Mucosa of rectum (tissue), 2 donors: ENCODE data around the gene ZNF599.

Experiments used
- H3K27ac ChIP-seq, 2 donors: one replicate each; pipeline ENCODE4 v1.7.0; 2013; ENCODE audit warnings: inconsistent platforms in 2 of 2, low read depth in 2 of 2, low read length in 2 of 2
- H3K27me3 ChIP-seq, 2 donors: one replicate each; pipeline ENCODE4 v1.7.0; 2013; ENCODE audit warnings: low read length in 2 of 2; ENCODE audit not compliant: control insufficient read depth in 2 of 2, insufficient read depth in 2 of 2
- H3K36me3 ChIP-seq, 2 donors: one replicate each; pipeline ENCODE4 v1.7.0; 2013; ENCODE audit warnings: low read length in 2 of 2; ENCODE audit not compliant: control insufficient read depth in 2 of 2, insufficient read depth in 2 of 2
- H3K4me1 ChIP-seq, 2 donors: one replicate each; pipeline ENCODE4 v1.7.0; 2013; ENCODE audit warnings: low read length in 2 of 2, mild to moderate bottlenecking in 1 of 2; ENCODE audit not compliant: control insufficient read depth in 2 of 2, insufficient read depth in 2 of 2
- H3K4me3 ChIP-seq, 2 donors: one replicate each; pipeline ENCODE4 v1.7.0; 2013; ENCODE audit warnings: low read length in 2 of 2
- H3K9ac ChIP-seq, 2 donors: one replicate each; pipeline ENCODE4 v1.7.0; 2013; ENCODE audit warnings: low read length in 2 of 2, low read depth in 1 of 2, mild to moderate bottlenecking in 1 of 2
- H3K9me3 ChIP-seq, 2 donors: one replicate each; pipeline ENCODE4 v1.7.0; 2013; ENCODE audit warnings: low read length in 2 of 2; ENCODE audit not compliant: control insufficient read depth in 2 of 2
- donor health status: healthy.
- donor health status: Normal muscosa, but diverticular disease.

Gene ZNF599

GRCh38 chr19:34788074-34788473, 15.1 kb upstream of the ZNF599 start:
- Histone ChIP-seq H3K4me1 (no peaks in the 10 kb centered on the region), H3K36me3 (no peaks in the 10 kb centered on the region), H3K9ac (no peak overlapping the region), H3K9me3 (no peaks in the 10 kb centered on the region), H3K27ac (no peak overlapping the region), H3K27me3 (no peaks in the 10 kb centered on the region), H3K4me3 (no peak overlapping the region)

GRCh38 chr19:34787059-34787824, 14.2 kb upstream of the ZNF599 start:
- H3K4me3 ChIP-seq: no peak overlapping the region
- no peaks in the 10 kb centered on the region for H3K27me3 ChIP-seq
- no peak overlapping the region for H3K27ac ChIP-seq
- H3K9me3 ChIP-seq: no peaks in the 10 kb centered on the region
- no peaks in the 10 kb centered on the region for H3K36me3 ChIP-seq
- H3K9ac ChIP-seq: no peak overlapping the region
- H3K4me1 ChIP-seq: no peaks in the 10 kb centered on the region

GRCh38 chr19:34786236-34786635, 13.2 kb upstream of the ZNF599 start:
- Histone ChIP-seq H3K9ac (no peak overlapping the region), H3K36me3 (no peaks in the 10 kb centered on the region), H3K9me3 (no peaks in the 10 kb centered on the region), H3K27me3 (no peaks in the 10 kb centered on the region), H3K4me3 (no peak overlapping the region), H3K27ac (no peak overlapping the region), H3K4me1 (no peaks in the 10 kb centered on the region)

- no peak overlapping the region for H3K27ac ChIP-seq
- no peaks in the 10 kb centered on the region for H3K27me3 ChIP-seq
- H3K9ac ChIP-seq: no peak overlapping the region
- no peaks in the 10 kb centered on the region for H3K36me3 ChIP-seq
- H3K4me1 ChIP-seq: no peaks in the 10 kb centered on the region
- no peak overlapping the region for H3K4me3 ChIP-seq
- H3K9me3 ChIP-seq: no peaks in the 10 kb centered on the region
These were observed 6.6 kb upstream of the ZNF599 start for GRCh38 chr19:34779652-34780051.

- H3K9ac ChIP-seq: no peak overlapping the region
- H3K27me3 ChIP-seq: no peaks in the 10 kb centered on the region
- H3K4me3 ChIP-seq: no peak overlapping the region
- H3K4me1 ChIP-seq: no peaks in the 10 kb centered on the region
- H3K36me3 ChIP-seq: no peaks in the 10 kb centered on the region
- H3K27ac ChIP-seq: no peak overlapping the region
- peaks cover 0 to 2% of the 10 kb centered on the region in 2 donors for H3K9me3 ChIP-seq
These were observed 5.3 kb upstream of the ZNF599 start for GRCh38 chr19:34778342-34778741.

- Histone ChIP-seq H3K4me1 (peaks cover 6 to 7% of the 10 kb centered on the region in 2 donors), H3K36me3 (no peaks in the 10 kb centered on the region), H3K9ac (no peak overlapping the region), H3K27me3 (no peaks in the 10 kb centered on the region), H3K27ac (no peak overlapping the region), H3K4me3 (no peak overlapping the region), H3K9me3 (peaks cover 0 to 2% of the 10 kb centered on the region in 2 donors)
These were observed 1.8 kb upstream of the ZNF599 start for GRCh38 chr19:34774857-34775256.

GRCh38 chr19:34773555-34773864, 495 bp upstream of the ZNF599 start:
- Histone ChIP-seq H3K4me3 (peak overlapping the region; percentile 81 to 90), H3K27me3 (no peaks in the 10 kb centered on the region), H3K27ac (no peak overlapping the region), H3K4me1 (peaks cover 6 to 7% of the 10 kb centered on the region in 2 donors), H3K9ac (no peak overlapping the region), H3K36me3 (peaks cover 1 to 7% of the 10 kb centered on the region in 2 donors), H3K9me3 (peaks cover 0 to 2% of the 10 kb centered on the region in 2 donors)

- no peak overlapping the region for H3K4me3 ChIP-seq
- H3K9me3 ChIP-seq: peaks cover 7 to 17% of the 10 kb centered on the region in 2 donors
- H3K9ac ChIP-seq: no peak overlapping the region
- peaks cover 6 to 7% of the 10 kb centered on the region in 2 donors for H3K4me1 ChIP-seq
- H3K36me3 ChIP-seq: peaks cover 33 to 39% of the 10 kb centered on the region in 2 donors
- H3K27me3 ChIP-seq: no peaks in the 10 kb centered on the region
- no peak overlapping the region for H3K27ac ChIP-seq
These were observed 5.1 kb downstream of the ZNF599 start for GRCh38 chr19:34767951-34768350.

- no peak overlapping the region for H3K27ac ChIP-seq
- H3K4me1 ChIP-seq: no peaks in the 10 kb centered on the region
- H3K36me3 ChIP-seq: peaks cover 37 to 39% of the 10 kb centered on the region in 2 donors
- no peak overlapping the region for H3K4me3 ChIP-seq
- H3K9ac ChIP-seq: no peak overlapping the region
- H3K9me3 ChIP-seq: peaks cover 17 to 18% of the 10 kb centered on the region in 2 donors
- no peaks in the 10 kb centered on the region for H3K27me3 ChIP-seq
These were observed 6.6 kb downstream of the ZNF599 start for GRCh38 chr19:34766386-34766785.

GRCh38 chr19:34759218-34759917, 13.6 kb downstream of the ZNF599 start:
- H3K4me3 ChIP-seq: no peak overlapping the region
- peaks cover 6 to 8% of the 10 kb centered on the region in 2 donors for H3K36me3 ChIP-seq
- H3K9me3 ChIP-seq: peaks cover 49 to 53% of the 10 kb centered on the region in 2 donors

More at GRCh38 chr19:34759218-34759917, 13.6 kb downstream of the ZNF599 start:
- H3K27ac ChIP-seq: no peak overlapping the region
- no peak overlapping the region for H3K9ac ChIP-seq
- H3K27me3 ChIP-seq: no peaks in the 10 kb centered on the region
- H3K4me1 ChIP-seq: no peaks in the 10 kb centered on the region
